SK-N-SH treated with all-trans-retinoic acid at 6 μM for 48 hours (cell line): Measurements from ENCODE around the gene C18orf54.

Experiments used
- BACH2 ChIP-seq: fragments of 250-450 bp; sonication (Bioruptor Pico); IDR thresholded peaks from 2 replicates; pipeline ENCODE4 v1.9.0; 2021; ENCODE audit warnings: mild to moderate bottlenecking, borderline replicate concordance
- RARB ChIP-seq: fragments of 250-450 bp; sonication (Bioruptor Pico); IDR thresholded peaks from 2 replicates; pipeline ENCODE4 v1.8.0; 2021; ENCODE audit warnings: mild to moderate bottlenecking, moderate library complexity
- SNAI2 ChIP-seq: fragments of 250-450 bp; sonication (Bioruptor Pico); IDR thresholded peaks from 2 replicates; pipeline ENCODE4 v1.5.0; 2020; ENCODE audit warnings: mild to moderate bottlenecking, moderate library complexity
- ZC3H10 ChIP-seq: fragments of 250-450 bp; sonication (Bioruptor Pico); IDR thresholded peaks from 2 replicates; pipeline ENCODE4 v1.5.1; 2021; ENCODE audit warnings: mild to moderate bottlenecking, moderate library complexity
- ZNF565 ChIP-seq: fragments of 450-650 bp; formaldehyde crosslinking; conservative IDR thresholded peaks from 2 replicates; pipeline ENCODE4 v1.5.0; 2020; ENCODE audit warnings: low read depth, mild to moderate bottlenecking, moderate library complexity

GRCh38 chr18:54323561-54323960 lies 34.1 kb upstream of the C18orf54 start:
- TF ChIP-seq ZNF565 (no peak), RARB (CRISPR knock-in tag) (no peak), BACH2 (CRISPR knock-in tag) (no peak), ZC3H10 (CRISPR knock-in tag) (no peak), SNAI2 (no peak)
